ENCODE data around the gene EFCC1.

Gene EFCC1

GRCh38 chr3:129010310-129010956 is 9.3 kb downstream of the EFCC1 start:
- no peak for DNase-seq (ENCODE audit: low read depth)

GRCh38 chr3:129013491-129013891 is 12.4 kb downstream of the EFCC1 start:
- no peak overlapping the region for H3K4me3 ChIP-seq (ENCODE audit: low read depth, low read length)
- no peak for DNase-seq (ENCODE audit: low read depth)

More at GRCh38 chr3:129010310-129010956, 9.3 kb downstream of the EFCC1 start:
- no peak overlapping the region for H3K4me3 ChIP-seq (ENCODE audit: low read depth, low read length)

- no peak overlapping the region for H3K4me3 ChIP-seq (ENCODE audit: low read depth, low read length)
- DNase-seq (ENCODE audit: low read depth), result no peak
Measured at GRCh38 chr3:129014148-129014547, 13.0 kb downstream of the EFCC1 start.

GRCh38 chr3:129014793-129015345 is 13.8 kb downstream of the EFCC1 start:
- H3K4me3 ChIP-seq (ENCODE audit: low read depth, low read length), result no peak overlapping the region

GRCh38 chr3:129015388-129016105 is 14.4 kb downstream of the EFCC1 start:
- DNase-seq (ENCODE audit: low read depth), result no peak
- H3K4me3 ChIP-seq (ENCODE audit: low read depth, low read length), result no peak overlapping the region

More at GRCh38 chr3:129014793-129015345, 13.8 kb downstream of the EFCC1 start:
- DNase-seq (ENCODE audit: low read depth), result no peak

GRCh38 chr3:129016356-129016719 is 15.2 kb downstream of the EFCC1 start:
- H3K4me3 ChIP-seq (ENCODE audit: low read depth, low read length), result no peak overlapping the region
- DNase-seq (ENCODE audit: low read depth), result no peak

GRCh38 chr3:129016720-129017483 is 15.8 kb downstream of the EFCC1 start:
- no peak overlapping the region for H3K4me3 ChIP-seq (ENCODE audit: low read depth, low read length)
- DNase-seq (ENCODE audit: low read depth), result no peak

- no peak overlapping the region for H3K4me3 ChIP-seq (ENCODE audit: low read depth, low read length)
Measured at GRCh38 chr3:129017484-129017899, 16.4 kb downstream of the EFCC1 start.

GRCh38 chr3:129018271-129018670 is 17.2 kb downstream of the EFCC1 start:
- DNase-seq (ENCODE audit: low read depth), result no peak
- no peak overlapping the region for H3K4me3 ChIP-seq (ENCODE audit: low read depth, low read length)

More at GRCh38 chr3:129017484-129017899, 16.4 kb downstream of the EFCC1 start:
- no peak for DNase-seq (ENCODE audit: low read depth)

- no peak for DNase-seq (ENCODE audit: low read depth)
Measured at GRCh38 chr3:129018751-129019150, 17.6 kb downstream of the EFCC1 start.

GRCh38 chr3:129019266-129019665 is 18.2 kb downstream of the EFCC1 start:
- H3K4me3 ChIP-seq (ENCODE audit: low read depth, low read length), result no peak overlapping the region
- DNase-seq (ENCODE audit: low read depth), result no peak

More at GRCh38 chr3:129018751-129019150, 17.6 kb downstream of the EFCC1 start:
- no peak overlapping the region for H3K4me3 ChIP-seq (ENCODE audit: low read depth, low read length)

GRCh38 chr3:129020691-129021090 is 19.6 kb downstream of the EFCC1 start:
- no peak for DNase-seq (ENCODE audit: low read depth)
- H3K4me3 ChIP-seq (ENCODE audit: low read depth, low read length), result no peak overlapping the region

- DNase-seq (ENCODE audit: low read depth), result no peak
- no peak overlapping the region for H3K4me3 ChIP-seq (ENCODE audit: low read depth, low read length)
Measured at GRCh38 chr3:129021140-129021551, 20.0 kb downstream of the EFCC1 start.

GRCh38 chr3:129022114-129023007 is 21.3 kb downstream of the EFCC1 start:
- H3K4me3 ChIP-seq (ENCODE audit: low read depth, low read length), result no peak overlapping the region

GRCh38 chr3:129023008-129023358 is 21.9 kb downstream of the EFCC1 start:
- no peak overlapping the region for H3K4me3 ChIP-seq (ENCODE audit: low read depth, low read length)
- no peak for DNase-seq (ENCODE audit: low read depth)

More at GRCh38 chr3:129022114-129023007, 21.3 kb downstream of the EFCC1 start:
- no peak for DNase-seq (ENCODE audit: low read depth)

- H3K4me3 ChIP-seq (ENCODE audit: low read depth, low read length), result no peak overlapping the region
- DNase-seq (ENCODE audit: low read depth), result no peak
Measured at GRCh38 chr3:129023909-129024308, 22.8 kb downstream of the EFCC1 start.

GRCh38 chr3:129025108-129025507 is 24.0 kb downstream of the EFCC1 start:
- no peak for DNase-seq (ENCODE audit: low read depth)
- H3K4me3 ChIP-seq (ENCODE audit: low read depth, low read length), result no peak overlapping the region

GRCh38 chr3:129025691-129026435 is 24.8 kb downstream of the EFCC1 start:
- H3K4me3 ChIP-seq (ENCODE audit: low read depth, low read length), result no peak overlapping the region
- DNase-seq (ENCODE audit: low read depth), result no peak
